ENCODE results near the gene OTOS.

OTOS gene

GRCh38 chr2:240140511-240140910, at the start of gene OTOS:
Gene OTOS (minus strand): TSS chr2:240140658. CDS start chr2:240140326, 332 bp downstream.
- no peak for FAIRE-seq

- FAIRE-seq: no peak
Observed at GRCh38 chr2:240189686-240190085, 49.2 kb upstream of the OTOS start.

DNA sequence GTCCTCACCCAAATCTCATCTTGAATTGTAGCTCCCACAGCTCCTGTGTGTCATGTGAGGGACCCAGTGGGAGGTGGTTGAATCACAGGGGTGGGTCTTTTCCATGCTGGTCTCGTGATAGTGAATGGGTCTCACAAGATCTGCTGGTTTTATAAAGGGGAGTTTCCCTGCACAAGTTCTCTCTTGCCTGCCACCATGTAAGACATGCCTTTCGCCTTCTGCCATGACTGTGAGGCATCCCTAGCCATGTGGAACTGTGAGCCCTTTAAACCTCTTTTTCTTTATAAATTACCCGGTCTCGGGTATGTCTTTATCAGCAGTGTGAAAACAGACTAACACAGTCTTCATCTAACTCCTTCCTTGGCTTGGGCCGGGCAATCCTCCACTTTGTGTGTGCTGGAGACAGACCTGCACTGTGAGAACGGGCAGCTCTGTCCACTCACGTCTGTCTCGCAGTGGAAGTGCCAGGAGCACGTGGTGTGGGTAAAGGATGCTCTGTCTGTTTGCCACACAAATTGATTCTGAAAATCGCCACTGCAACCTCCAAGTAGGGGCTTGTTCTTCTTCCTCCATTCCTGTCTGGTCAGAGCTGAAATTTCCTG, 47.6 kb upstream of the OTOS start:
- no peak for FAIRE-seq

DNA sequence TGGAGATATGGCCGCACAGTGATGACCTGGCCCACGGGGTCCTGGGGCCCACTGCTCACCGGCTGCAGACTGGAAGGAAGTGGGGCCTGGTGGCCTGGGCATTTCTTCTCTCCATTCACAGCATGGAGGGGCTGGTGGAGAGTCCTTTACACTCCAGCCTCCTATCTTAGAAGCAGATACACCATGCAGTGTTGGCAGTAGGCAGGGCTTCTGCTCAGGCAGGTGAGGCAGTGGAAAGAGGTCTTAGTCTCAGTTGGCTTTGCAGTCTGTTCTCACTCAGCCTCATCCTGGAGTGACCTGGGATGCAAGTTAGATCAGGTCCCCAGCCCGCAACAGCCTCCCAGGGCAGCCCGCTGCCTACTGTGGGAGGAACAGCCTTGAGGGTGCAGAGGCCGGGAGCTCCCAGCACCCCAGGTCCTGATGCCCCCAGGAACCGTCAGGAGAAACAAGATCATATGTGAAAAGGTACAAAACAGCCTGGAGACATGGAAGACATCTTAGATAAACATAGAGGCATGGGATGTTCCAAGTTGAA, 45.8 kb upstream of the OTOS start:
- no peak for FAIRE-seq

- FAIRE-seq: no peak
Observed at GRCh38 chr2:240184656-240185055, 44.2 kb upstream of the OTOS start.

- no peak for FAIRE-seq
Observed at GRCh38 chr2:240183875-240184590, 43.6 kb upstream of the OTOS start.

GRCh38 chr2:240183006-240183874, 42.8 kb upstream of the OTOS start:
- FAIRE-seq: no peak

DNA sequence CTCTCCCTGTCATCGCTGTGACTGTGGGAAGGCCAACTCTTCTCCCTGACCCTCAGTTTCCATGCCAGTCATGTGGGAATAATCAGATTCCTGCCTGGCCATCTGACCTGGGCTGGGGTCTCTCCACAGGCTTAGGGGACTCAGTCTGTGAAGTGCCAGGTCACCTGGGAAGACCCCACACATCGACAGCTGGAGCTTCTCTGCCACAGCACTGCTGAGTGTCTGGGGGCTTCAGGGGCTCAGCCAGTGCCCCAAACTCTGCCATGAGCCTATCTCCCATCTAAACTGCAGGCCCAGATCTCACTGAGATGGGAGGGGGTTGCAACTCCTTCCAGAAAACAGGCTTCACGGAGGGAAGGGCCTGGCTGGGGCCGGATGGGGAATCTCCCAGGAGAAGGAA, 42.0 kb upstream of the OTOS start:
- no peak for FAIRE-seq

- no peak for FAIRE-seq
Observed at GRCh38 chr2:240182001-240182400, 41.5 kb upstream of the OTOS start.

DNA sequence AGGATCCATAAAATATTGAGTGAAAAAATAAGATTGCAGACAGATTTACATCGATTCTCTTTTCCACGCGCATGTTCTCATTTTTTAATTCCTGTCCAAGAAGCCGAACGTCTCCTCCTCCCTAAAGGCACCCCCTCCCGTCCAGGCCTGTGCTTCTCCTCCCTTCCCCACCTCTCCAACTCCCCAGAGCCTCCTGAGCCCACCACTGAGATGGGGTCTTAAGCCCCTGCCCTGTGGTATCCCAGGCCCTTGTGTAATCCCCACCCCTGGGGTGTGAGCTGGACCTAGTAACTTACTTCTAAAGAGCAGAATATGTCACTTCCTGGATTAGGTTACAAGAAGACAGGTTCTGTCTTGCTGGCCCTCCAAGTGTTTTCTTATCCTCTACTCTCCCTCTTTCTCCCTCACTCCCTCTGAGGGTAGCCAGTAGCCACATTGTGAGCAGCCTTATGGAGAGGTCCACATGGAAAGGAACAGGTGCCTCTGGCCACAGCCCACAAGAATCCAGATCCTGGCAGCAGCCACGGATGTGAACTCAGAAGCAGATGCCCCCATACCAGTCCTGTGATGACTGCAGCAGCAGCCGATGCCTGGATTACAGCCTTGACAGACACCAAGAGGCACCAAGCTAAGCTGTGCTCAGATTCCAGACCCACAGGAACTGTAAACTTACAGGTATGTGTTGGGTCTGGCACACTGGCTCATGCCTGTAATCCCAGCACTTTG, 39.6 kb upstream of the OTOS start:
- FAIRE-seq: no peak

DNA sequence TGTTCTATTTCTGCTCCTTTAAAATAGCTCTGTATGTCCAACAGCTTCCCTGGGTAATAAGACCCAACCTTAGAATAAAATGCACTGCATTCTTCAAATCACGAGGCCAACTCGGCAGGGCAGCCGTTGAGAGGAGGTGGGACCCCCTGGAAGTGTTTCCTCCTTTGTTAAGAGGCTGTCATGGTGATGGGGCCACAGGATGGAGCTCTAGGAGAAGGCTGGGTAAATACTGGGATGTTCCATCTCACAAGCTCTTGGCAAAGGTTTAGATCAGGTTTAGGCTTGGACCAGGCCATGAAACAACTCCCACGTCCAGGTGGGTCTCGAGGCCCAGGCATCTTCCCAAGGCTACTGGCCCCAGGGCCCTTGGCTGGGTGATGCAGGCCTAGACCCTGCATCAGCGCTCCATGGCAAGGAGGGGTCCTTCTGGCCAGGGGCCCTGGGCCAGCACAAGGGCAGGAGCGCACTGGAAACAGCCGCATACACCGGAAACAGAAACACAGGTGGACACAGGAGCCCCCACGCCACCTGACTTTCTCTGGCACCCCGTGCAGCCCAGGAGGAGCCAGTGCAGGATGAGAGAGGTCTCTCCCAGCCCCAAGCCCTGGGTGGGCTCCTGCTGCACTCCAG, 38.8 kb upstream of the OTOS start:
- FAIRE-seq: no peak

- no peak for FAIRE-seq
Observed at GRCh38 chr2:240178564-240178963, 38.1 kb upstream of the OTOS start.

DNA sequence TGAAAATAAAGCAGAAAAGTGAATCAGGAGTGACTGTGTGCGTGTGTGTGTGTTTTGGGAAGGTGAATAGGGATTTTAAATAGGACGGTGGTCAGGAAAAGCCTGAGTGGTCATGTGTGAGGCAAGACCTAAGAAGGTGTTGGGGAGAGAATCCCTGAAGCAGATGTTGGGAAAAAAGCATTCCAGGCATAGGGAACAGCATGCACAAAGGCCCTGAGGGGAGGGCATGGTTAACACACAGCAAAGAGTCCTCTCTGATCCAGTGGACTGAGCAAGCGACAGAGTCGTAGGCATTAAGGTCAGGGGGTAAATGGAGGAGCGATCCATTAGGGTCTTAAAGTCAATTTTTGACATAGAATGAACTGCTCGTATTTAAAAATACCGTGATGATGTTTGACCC, 34.0 kb upstream of the OTOS start:
- no peak for FAIRE-seq

GRCh38 chr2:240172071-240172895, 31.8 kb upstream of the OTOS start:
- FAIRE-seq: no peak

DNA sequence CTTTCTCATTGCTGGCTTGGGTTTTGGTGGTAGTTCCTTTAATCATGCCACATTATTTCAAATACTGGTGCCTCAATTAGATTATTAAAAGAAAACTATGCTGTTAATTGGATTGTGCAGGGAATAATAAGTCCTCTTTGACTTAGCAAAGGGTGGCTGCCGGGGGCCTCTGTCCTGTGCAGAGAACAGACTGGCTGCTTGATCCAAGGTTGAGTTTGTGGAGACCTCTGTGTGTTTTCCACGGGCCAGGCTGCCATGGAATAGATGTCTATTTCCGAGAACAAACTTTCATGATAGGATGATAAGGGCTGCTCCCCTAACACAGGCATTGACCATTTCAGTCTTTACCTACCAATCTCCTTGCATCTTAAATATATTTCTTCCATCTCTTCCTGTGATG, 30.4 kb upstream of the OTOS start:
- FAIRE-seq: no peak

DNA sequence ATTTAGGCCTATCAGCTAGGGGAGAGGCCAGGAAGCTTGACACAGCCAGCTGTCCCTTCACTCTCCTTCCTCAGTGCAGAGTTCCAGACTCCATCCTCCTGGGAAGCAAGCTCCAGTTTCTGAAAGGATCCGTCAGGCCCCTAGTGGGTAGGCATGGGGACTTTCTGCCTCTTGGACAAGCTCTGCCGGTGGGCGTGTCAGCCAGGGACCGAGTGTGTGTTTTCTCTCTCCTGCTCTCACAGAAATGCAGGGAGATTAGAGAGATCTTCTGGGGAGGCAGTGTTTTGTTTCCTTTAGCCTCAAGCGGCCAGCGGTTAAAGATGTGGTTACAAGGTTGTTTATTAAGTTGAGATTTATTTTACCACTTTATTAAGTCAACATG, 29.9 kb upstream of the OTOS start:
- FAIRE-seq: no peak

- no peak for FAIRE-seq
Observed at GRCh38 chr2:240169486-240170353, 29.3 kb upstream of the OTOS start.

DNA sequence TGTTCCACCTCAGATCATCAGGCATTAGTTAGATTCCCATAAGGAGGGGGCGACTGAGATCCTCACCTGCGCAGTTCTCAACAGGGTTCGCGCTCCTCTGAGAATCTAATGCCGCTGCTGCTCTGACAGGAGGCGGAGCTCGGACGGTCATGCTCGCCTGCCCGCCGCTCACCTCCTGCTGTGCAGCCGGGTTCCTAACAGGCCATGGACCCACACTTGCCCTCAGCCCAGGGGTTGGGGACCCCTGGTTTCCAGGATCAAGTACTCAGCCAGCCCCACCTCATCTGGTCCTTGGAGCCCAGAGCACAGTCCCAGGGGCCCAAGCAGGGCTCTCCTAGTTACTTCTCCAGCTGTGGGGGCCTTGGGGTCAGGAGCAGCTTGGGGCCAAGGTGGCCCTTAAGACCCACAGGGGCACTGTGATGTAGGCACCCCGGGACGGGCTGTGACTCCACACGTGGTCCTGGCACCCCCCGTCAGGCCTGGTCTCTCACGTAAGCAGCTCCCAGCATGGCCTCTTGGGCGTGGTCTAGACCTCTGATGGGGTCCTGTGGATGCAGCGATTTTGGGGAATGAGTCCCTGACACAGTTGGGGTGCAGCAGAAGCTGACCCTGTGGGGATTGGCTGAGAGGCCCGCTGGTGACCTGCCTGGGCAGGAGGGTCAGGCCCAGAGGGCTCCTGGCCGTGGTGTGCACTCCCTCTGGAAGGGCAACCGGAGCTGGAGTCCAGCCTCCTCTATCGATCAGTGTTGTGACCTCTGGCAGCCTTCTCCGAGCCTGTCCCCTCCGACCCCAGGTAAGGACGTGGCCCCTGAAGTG, 28.3 kb upstream of the OTOS start:
- FAIRE-seq: no peak

GRCh38 chr2:240168041-240168440, 27.6 kb upstream of the OTOS start:
- FAIRE-seq: no peak

GRCh38 chr2:240167588-240167880, 27.1 kb upstream of the OTOS start:
- FAIRE-seq: no peak

Data from G401.6 (cell line).